Large intestine (tissue), 3 donors: ENCODE data around the gene RSPH3. TPM values are rescaled to one million over a fixed set of nuclear protein-coding genes. Genes with fewer than 3 reads are reported as not detected.
"Not testable (repeated sequence)": the region's sequence is repeated elsewhere in the genome, so short reads cannot be mapped to it uniquely, and the experiment has no call there.

Experiments
- DNase-seq, 2 donors: peaks; one replicate each; pipeline versions ENCODE4 v3.0.0 to v3.0.0-alpha.2; 2013
- H3K27ac ChIP-seq: one replicate; pipeline ENCODE4 v1.5.1; 2013; ENCODE audit warnings: low read length
- H3K27me3 ChIP-seq: 2 replicates; pipeline ENCODE4 v1.6.1; 2013; ENCODE audit warnings: low read length; ENCODE audit not compliant: control insufficient read depth, insufficient read depth
- H3K36me3 ChIP-seq: 2 replicates; pipeline ENCODE4 v1.6.1; 2013; ENCODE audit warnings: low read length; ENCODE audit not compliant: control insufficient read depth, insufficient read depth
- H3K4me1 ChIP-seq: one replicate; pipeline ENCODE4 v1.6.1; 2013; ENCODE audit warnings: low read length; ENCODE audit not compliant: control insufficient read depth, insufficient read depth
- H3K4me3 ChIP-seq: one replicate; pipeline ENCODE4 v1.5.1; 2013; ENCODE audit warnings: low read length
- H3K9me3 ChIP-seq: one replicate; pipeline ENCODE4 v1.6.1; 2013; ENCODE audit warnings: mild to moderate bottlenecking, low read depth, low read length, moderate library complexity; ENCODE audit not compliant: control insufficient read depth
- WGBS: methylation state at CpG from one replicate; pipeline ENCODE4 v1.1.5; 2013; ENCODE audit warnings: low lambda C conversion rate; ENCODE audit not compliant: insufficient coverage; 5-methylcytosine and 5-hydroxymethylcytosine counted together
- polyA plus RNA-seq: library from polyadenylated mRNA; unstranded; fragments of 120-200 nt; gene quantifications from one replicate; pipeline ENCODE4 v1.2.1, GENCODE V29; 2013

The RSPH3 gene
- polyA plus RNA-seq, 1 donor, result 11.8 TPM

- no peak overlapping the region for H3K4me3 ChIP-seq
- H3K36me3 ChIP-seq, result no peaks in the 10 kb centered on the region
- H3K27me3 ChIP-seq, result peaks cover 5% of the 10 kb centered on the region
- DNase-seq, result no peak
- H3K4me1 ChIP-seq, result peaks cover 2% of the 10 kb centered on the region
- WGBS, result 100% methylated on average over 3 of the region's 7 CpGs
- no peaks in the 10 kb centered on the region for H3K9me3 ChIP-seq
- H3K27ac ChIP-seq, result no peak overlapping the region
Measured at GRCh38 chr6:159041181-159041580, 41.2 kb upstream of the RSPH3 start.

GRCh38 chr6:159039885-159040258, 39.9 kb upstream of the RSPH3 start:
- Histone ChIP-seq H3K27me3 (peaks cover 2% of the 10 kb centered on the region), H3K27ac (no peak overlapping the region), H3K4me1 (peaks cover 2% of the 10 kb centered on the region), H3K36me3 (no peaks in the 10 kb centered on the region), H3K9me3 (no peaks in the 10 kb centered on the region), H3K4me3 (no peak overlapping the region)
- 100% methylated on average over 1 of the region's 1 CpG for WGBS
- no peak for DNase-seq

GRCh38 chr6:159038914-159039884, 39.2 kb upstream of the RSPH3 start:
- 91% methylated on average over 5 of the region's 8 CpGs for WGBS
- Histone ChIP-seq H3K36me3 (no peaks in the 10 kb centered on the region), H3K27ac (no peak overlapping the region), H3K4me1 (peaks cover 2% of the 10 kb centered on the region), H3K27me3 (peaks cover 2% of the 10 kb centered on the region), H3K9me3 (no peaks in the 10 kb centered on the region), H3K4me3 (no peak overlapping the region)
- DNase-seq, result no peak

- not testable (repeated sequence) for H3K27me3 ChIP-seq, H3K27ac ChIP-seq, H3K36me3 ChIP-seq, H3K4me3 ChIP-seq, H3K9me3 ChIP-seq, DNase-seq, H3K4me1 ChIP-seq
- WGBS, result no CpG with 5 or more reads among the region's 12 CpGs
Measured at GRCh38 chr6:159038318-159038717, 38.3 kb upstream of the RSPH3 start.

GRCh38 chr6:159037756-159038290, 37.8 kb upstream of the RSPH3 start:
- Histone ChIP-seq H3K27ac (no peak overlapping the region), H3K4me3 (no peak overlapping the region), H3K9me3 (no peaks in the 10 kb centered on the region), H3K4me1 (peaks cover 2% of the 10 kb centered on the region), H3K36me3 (no peaks in the 10 kb centered on the region), H3K27me3 (no peaks in the 10 kb centered on the region)
- 55% methylated on average over 2 of the region's 5 CpGs for WGBS
- no peak for DNase-seq

- no peaks in the 10 kb centered on the region for H3K36me3 ChIP-seq
- no peak for DNase-seq
- no peak overlapping the region for H3K27ac ChIP-seq
- WGBS, result no CpG with 5 or more reads among the region's 14 CpGs
- H3K27me3 ChIP-seq, result no peaks in the 10 kb centered on the region
- no peaks in the 10 kb centered on the region for H3K9me3 ChIP-seq
- no peak overlapping the region for H3K4me3 ChIP-seq
- H3K4me1 ChIP-seq, result no peaks in the 10 kb centered on the region
Measured at GRCh38 chr6:159036673-159037072, 36.7 kb upstream of the RSPH3 start.

- Histone ChIP-seq H3K9me3 (no peaks in the 10 kb centered on the region), H3K27me3 (no peaks in the 10 kb centered on the region), H3K4me3 (no peak overlapping the region), H3K4me1 (no peaks in the 10 kb centered on the region), H3K36me3 (no peaks in the 10 kb centered on the region), H3K27ac (no peak overlapping the region)
- no peak for DNase-seq
- 100% methylated on average over 1 of the region's 17 CpGs for WGBS
Measured at GRCh38 chr6:159035891-159036290, 35.9 kb upstream of the RSPH3 start.

GRCh38 chr6:159033160-159034049, 33.4 kb upstream of the RSPH3 start:
- Histone ChIP-seq H3K4me1 (no peaks in the 10 kb centered on the region), H3K27ac (no peak overlapping the region), H3K9me3 (no peaks in the 10 kb centered on the region), H3K36me3 (no peaks in the 10 kb centered on the region), H3K4me3 (no peak overlapping the region), H3K27me3 (no peaks in the 10 kb centered on the region)
- no CpG with 5 or more reads among the region's 11 CpGs for WGBS
- no peak for DNase-seq

GRCh38 chr6:159031846-159032245, 31.8 kb upstream of the RSPH3 start:
- WGBS, result 50% methylated on average over 3 of the region's 5 CpGs
- Histone ChIP-seq H3K4me3 (no peak overlapping the region), H3K4me1 (no peaks in the 10 kb centered on the region), H3K27ac (no peak overlapping the region), H3K9me3 (no peaks in the 10 kb centered on the region), H3K36me3 (no peaks in the 10 kb centered on the region), H3K27me3 (no peaks in the 10 kb centered on the region)
- no peak for DNase-seq

GRCh38 chr6:159030168-159030567, 30.2 kb upstream of the RSPH3 start:
- DNase-seq, result no peak
- no peak overlapping the region for H3K4me3 ChIP-seq
- H3K4me1 ChIP-seq, result no peaks in the 10 kb centered on the region
- no peak overlapping the region for H3K27ac ChIP-seq
- H3K27me3 ChIP-seq, result no peaks in the 10 kb centered on the region
- H3K36me3 ChIP-seq, result no peaks in the 10 kb centered on the region
- H3K9me3 ChIP-seq, result no peaks in the 10 kb centered on the region
- 100% methylated on average over 1 of the region's 2 CpGs for WGBS
